Spleen (tissue), 11 donors: ENCODE results near the gene TTLL8. TPM values are rescaled to one million over a fixed set of nuclear protein-coding genes. Genes with fewer than 3 reads are reported as not detected.

Experiments used
- DNase-seq: peaks from one replicate; pipeline ENCODE4 v3.0.0-alpha.2; 2020
- H3K27ac ChIP-seq, 8 donors: fragments of 200-600 bp; sonication (generic) in 7 of 8; 1 replicate in 4 of 8; 2 replicates in 4 of 8; pipeline versions ENCODE4 v1.5.0 to v1.8.0; 2016 to 2021; ENCODE audit warnings: inconsistent platforms in 4 of 8, mild to moderate bottlenecking in 4 of 8, moderate library complexity in 1 of 8
- H3K27me3 ChIP-seq, 7 donors: fragments of 200-600 bp; sonication (generic) in 6 of 7; replicated peaks in 1 of 7; 1 replicate in 4 of 7; 2 replicates in 3 of 7; pipeline versions ENCODE4 v1.5.0 to v1.8.0; 2016 to 2021; ENCODE audit warnings: inconsistent platforms in 3 of 7, mild to moderate bottlenecking in 1 of 7
- H3K36me3 ChIP-seq, 6 donors: fragments of 200-600 bp; sonication (generic) in 5 of 6; 1 replicate in 4 of 6; 2 replicates in 2 of 6; pipeline versions ENCODE4 v1.5.0 to v1.8.0; 2016 to 2021; ENCODE audit warnings: inconsistent platforms in 2 of 6
- H3K4me1 ChIP-seq, 6 donors: fragments of 200-600 bp; sonication (generic) in 5 of 6; 1 replicate in 3 of 6; 2 replicates in 3 of 6; pipeline versions ENCODE4 v1.5.0 to v1.8.0; 2016 to 2021; ENCODE audit warnings: inconsistent platforms in 3 of 6
- H3K4me3 ChIP-seq, 8 donors: fragments of 200-600 bp; sonication (generic) in 7 of 8; 1 replicate in 4 of 8; 2 replicates in 4 of 8; pipeline versions ENCODE4 v1.5.0 to v1.8.0; 2016 to 2021; ENCODE audit warnings: inconsistent platforms in 4 of 8, mild to moderate bottlenecking in 4 of 8, moderate library complexity in 2 of 8
- H3K9me3 ChIP-seq, 8 donors: fragments of 200-600 bp; sonication (generic) in 7 of 8; 1 replicate in 4 of 8; 2 replicates in 4 of 8; pipeline versions ENCODE4 v1.5.0 to v1.8.0; 2016 to 2021; ENCODE audit warnings: inconsistent platforms in 4 of 8
- CTCF ChIP-seq, 11 experiments: fragments of 200-600 bp in 7 of 11; fragments of 450-650 bp in 4 of 11; sonication (generic) in 4 of 11; IDR thresholded peaks in 8 of 11; conservative IDR thresholded peaks in 3 of 11; 1 replicate in 7 of 11; 2 replicates in 4 of 11; pipeline versions ENCODE4 v1.4.0 to v1.8.0; 2016 to 2021; ENCODE audit warnings: antibody characterized with exemption in 11 of 11, inconsistent platforms in 4 of 11, mild to moderate bottlenecking in 1 of 11
- POLR2A ChIP-seq, 3 donors: fragments of 450-650 bp; IDR thresholded peaks; one replicate each; pipeline ENCODE4 v1.5.1; 2017; ENCODE audit warnings: antibody characterized with exemption in 3 of 3, mild to moderate bottlenecking in 1 of 3
- POLR2AphosphoS5 ChIP-seq, 3 donors: sonication (generic); formaldehyde crosslinking; IDR thresholded peaks; one replicate each; pipeline ENCODE4 v1.5.1; 2017; ENCODE audit warnings: antibody characterized with exemption in 3 of 3
- WGBS, 5 donors: extraction: QIAGEN DNeasy Blood & Tissue Kit in 3 of 5; methylation state at CpG; one replicate each; pipeline versions ENCODE4 v1.1.5 to v1.1.7; 2013 to 2018; 5-methylcytosine and 5-hydroxymethylcytosine counted together
- intact Hi-C: fragments of 100-400 bp; cut with DNase I; formaldehyde crosslinking; loops from one replicate; pipeline ENCODE4 v1.15.0; 2023; ENCODE audit warnings: low total_unique reads
- polyA plus RNA-seq, 3 donors: library from polyadenylated mRNA; stranded (reverse); fragments of 200-250 nt; gene quantifications; one replicate each; pipeline ENCODE4 v1.2.1, GENCODE V29; 2013
- total RNA-seq, 7 donors: library from RNA; depleted of rRNA in 3 of 7; stranded (reverse); fragments of >200 nt in 3 of 7; fragmentation: NEBNext Ultra II Directional in 4 of 7; extraction: Animal tissue kit (Norgen Biotek cat#: 25700) in 4 of 7; gene quantifications; one replicate each; pipeline versions ENCODE4 v1.1.0 to v1.2.1, GENCODE V29; 2016 to 2021
- donor health status: healthy with polysubstance abuse.
- donor health status: DM: no; HTN: no; CAD: no; lungs with moderate emphysema.
- donor health status: DM: no; HTN: no; CAD: no.
- donor health status: Bipolar disorder and iron deficiency.
- donor health status: healthy.
- donor health status: DM: no; HTN: no; CAD: no.
- donor health status: DM: yes; HTN: yes; CAD: no.

The TTLL8 gene
- total and polyA plus RNA-seq, 10 donors, result not detected

- Histone ChIP-seq H3K27me3 (peaks cover 2 to 74% (median 56%) of the 10 kb centered on the region in 7 donors), H3K36me3 (no peaks in the 10 kb centered on the region), H3K4me3 (peak overlapping the region in 1 of 8 donors; percentile 60), H3K27ac (no peak overlapping the region), H3K9me3 (no peaks in the 10 kb centered on the region), H3K4me1 (peaks cover 0 to 74% (median 50%) of the 10 kb centered on the region in 6 donors)
- TF ChIP-seq POLR2AphosphoS5 (IDR thresholded peaks at IDR 0.05) (no peak), CTCF (IDR thresholded peaks at IDR 0.05 in 8 of 11, conservative IDR thresholded peaks at IDR 0.05 in 3 of 11) (no peak), POLR2A (IDR thresholded peaks at IDR 0.05) (no peak)
- 55 to 64% (median 55%) methylated on average over 22 to 30 of the region's 30 CpGs for WGBS, 5 donors
- intact Hi-C loops, result no loop called here
- DNase-seq, result peak; percentile 63
Measured at GRCh38 chr22:50015451-50016307, 42.4 kb downstream of the TTLL8 start.

GRCh38 chr22:50014655-50015401 lies 43.3 kb downstream of the TTLL8 start:
- intact Hi-C loops, result no loop called here
- 2 to 5% (median 5%) methylated on average over 48 to 91 of the region's 91 CpGs; no CpG with 5 or more reads in 1 of the 5 donors for WGBS, 5 donors
- peak overlapping the region in 6 of 8 donors; percentile 6 to 60 (median 13) for H3K4me3 ChIP-seq
- peak; percentile 70 for DNase-seq
- no peaks in the 10 kb centered on the region for H3K9me3 ChIP-seq
- H3K4me1 ChIP-seq, result peaks cover 2 to 83% (median 58%) of the 10 kb centered on the region in 6 donors
- no peak overlapping the region for H3K27ac ChIP-seq
- peaks cover 2 to 83% (median 64%) of the 10 kb centered on the region in 7 donors for H3K27me3 ChIP-seq
- no peak for TF ChIP-seq POLR2A (IDR thresholded peaks at IDR 0.05)
- no peak for TF ChIP-seq POLR2AphosphoS5 (IDR thresholded peaks at IDR 0.05)
- no peak for TF ChIP-seq CTCF (IDR thresholded peaks at IDR 0.05 in 8 of 11, conservative IDR thresholded peaks at IDR 0.05 in 3 of 11)
- no peaks in the 10 kb centered on the region for H3K36me3 ChIP-seq

GRCh38 chr22:50014053-50014501 lies 44.0 kb downstream of the TTLL8 start:
- peak overlapping the region in 2 of 8 donors; percentile 6 to 60 for H3K4me3 ChIP-seq
- no peak for DNase-seq
- 67 to 88% (median 74%) methylated on average over 5 to 16 of the region's 16 CpGs for WGBS, 5 donors
- peaks cover 2 to 90% (median 66%) of the 10 kb centered on the region in 7 donors for H3K27me3 ChIP-seq
- H3K36me3 ChIP-seq, result no peaks in the 10 kb centered on the region
- TF ChIP-seq POLR2AphosphoS5 (IDR thresholded peaks at IDR 0.05), result no peak
- peaks cover 2 to 85% (median 58%) of the 10 kb centered on the region in 6 donors for H3K4me1 ChIP-seq
- intact Hi-C loops, result no loop called here
- no peak overlapping the region for H3K27ac ChIP-seq
- H3K9me3 ChIP-seq, result no peaks in the 10 kb centered on the region

- Histone ChIP-seq H3K9me3 (no peaks in the 10 kb centered on the region), H3K27ac (no peak within 1 kb of the TSS), H3K4me1 (peaks cover 2 to 72% (median 53%) of the 10 kb centered on the region in 6 donors), H3K36me3 (no peaks in the 10 kb centered on the region), H3K27me3 (peaks cover 2 to 86% (median 66%) of the 10 kb centered on the region in 7 donors), H3K4me3 (no peak within 1 kb of the TSS)
- no peak for TF ChIP-seq POLR2AphosphoS5 (IDR thresholded peaks at IDR 0.05)
- no peak for TF ChIP-seq CTCF (IDR thresholded peaks at IDR 0.05 in 8 of 11, conservative IDR thresholded peaks at IDR 0.05 in 3 of 11)
- TF ChIP-seq POLR2A (IDR thresholded peaks at IDR 0.05), result no peak
- intact Hi-C loops, result no loop called here
- DNase-seq, result no peak
- 79 to 85% (median 81%) methylated on average over 15 to 29 of the region's 29 CpGs for WGBS, 5 donors
Measured at GRCh38 chr22:50012211-50013181, 45.6 kb downstream of the TTLL8 start, which contains the start of gene IL17REL. Gene IL17REL (minus strand): TSS chr22:50012765. CDS start chr22:50012646, 119 bp downstream.
